Spleen (tissue), 11 donors: Measurements from ENCODE around the gene TRIOBP. TPM values are rescaled to one million over a fixed set of nuclear protein-coding genes. Genes with fewer than 3 reads are reported as not detected.
A peak's percentile ranks its signal among the peaks of the same experiment; 100 is the strongest.

ENCODE experiments used
- DNase-seq: peaks from one replicate; pipeline ENCODE4 v3.0.0-alpha.2; 2020
- H3K27ac ChIP-seq, 8 donors: fragments of 200-600 bp; sonication (generic) in 7 of 8; 1 replicate in 4 of 8; 2 replicates in 4 of 8; pipeline versions ENCODE4 v1.5.0 to v1.8.0; 2016 to 2021; ENCODE audit warnings: inconsistent platforms in 4 of 8, mild to moderate bottlenecking in 4 of 8, moderate library complexity in 1 of 8
- H3K27me3 ChIP-seq, 7 donors: fragments of 200-600 bp; sonication (generic) in 6 of 7; replicated peaks in 1 of 7; 1 replicate in 4 of 7; 2 replicates in 3 of 7; pipeline versions ENCODE4 v1.5.0 to v1.8.0; 2016 to 2021; ENCODE audit warnings: inconsistent platforms in 3 of 7, mild to moderate bottlenecking in 1 of 7
- H3K36me3 ChIP-seq, 6 donors: fragments of 200-600 bp; sonication (generic) in 5 of 6; 1 replicate in 4 of 6; 2 replicates in 2 of 6; pipeline versions ENCODE4 v1.5.0 to v1.8.0; 2016 to 2021; ENCODE audit warnings: inconsistent platforms in 2 of 6
- H3K4me1 ChIP-seq, 6 donors: fragments of 200-600 bp; sonication (generic) in 5 of 6; 1 replicate in 3 of 6; 2 replicates in 3 of 6; pipeline versions ENCODE4 v1.5.0 to v1.8.0; 2016 to 2021; ENCODE audit warnings: inconsistent platforms in 3 of 6
- H3K4me3 ChIP-seq, 8 donors: fragments of 200-600 bp; sonication (generic) in 7 of 8; 1 replicate in 4 of 8; 2 replicates in 4 of 8; pipeline versions ENCODE4 v1.5.0 to v1.8.0; 2016 to 2021; ENCODE audit warnings: inconsistent platforms in 4 of 8, mild to moderate bottlenecking in 4 of 8, moderate library complexity in 2 of 8
- H3K9me3 ChIP-seq, 8 donors: fragments of 200-600 bp; sonication (generic) in 7 of 8; 1 replicate in 4 of 8; 2 replicates in 4 of 8; pipeline versions ENCODE4 v1.5.0 to v1.8.0; 2016 to 2021; ENCODE audit warnings: inconsistent platforms in 4 of 8
- CTCF ChIP-seq, 11 experiments: fragments of 200-600 bp in 7 of 11; fragments of 450-650 bp in 4 of 11; sonication (generic) in 4 of 11; IDR thresholded peaks in 8 of 11; conservative IDR thresholded peaks in 3 of 11; 1 replicate in 7 of 11; 2 replicates in 4 of 11; pipeline versions ENCODE4 v1.4.0 to v1.8.0; 2016 to 2021; ENCODE audit warnings: antibody characterized with exemption in 11 of 11, inconsistent platforms in 4 of 11, mild to moderate bottlenecking in 1 of 11
- POLR2A ChIP-seq, 3 donors: fragments of 450-650 bp; IDR thresholded peaks; one replicate each; pipeline ENCODE4 v1.5.1; 2017; ENCODE audit warnings: antibody characterized with exemption in 3 of 3, mild to moderate bottlenecking in 1 of 3
- POLR2AphosphoS5 ChIP-seq, 3 donors: sonication (generic); formaldehyde crosslinking; IDR thresholded peaks; one replicate each; pipeline ENCODE4 v1.5.1; 2017; ENCODE audit warnings: antibody characterized with exemption in 3 of 3
- WGBS, 5 donors: extraction: QIAGEN DNeasy Blood & Tissue Kit in 3 of 5; methylation state at CpG; one replicate each; pipeline versions ENCODE4 v1.1.5 to v1.1.7; 2013 to 2018; 5-methylcytosine and 5-hydroxymethylcytosine counted together
- intact Hi-C: fragments of 100-400 bp; cut with DNase I; formaldehyde crosslinking; loops from one replicate; pipeline ENCODE4 v1.15.0; 2023; ENCODE audit warnings: low total_unique reads
- polyA plus RNA-seq, 3 donors: library from polyadenylated mRNA; stranded (reverse); fragments of 200-250 nt; gene quantifications; one replicate each; pipeline ENCODE4 v1.2.1, GENCODE V29; 2013
- total RNA-seq, 7 donors: library from RNA; depleted of rRNA in 3 of 7; stranded (reverse); fragments of >200 nt in 3 of 7; fragmentation: NEBNext Ultra II Directional in 4 of 7; extraction: Animal tissue kit (Norgen Biotek cat#: 25700) in 4 of 7; gene quantifications; one replicate each; pipeline versions ENCODE4 v1.1.0 to v1.2.1, GENCODE V29; 2016 to 2021
- donor health status: healthy with polysubstance abuse.
- donor health status: DM: no; HTN: no; CAD: no; lungs with moderate emphysema.
- donor health status: DM: no; HTN: no; CAD: no.
- donor health status: Bipolar disorder and iron deficiency.
- donor health status: healthy.
- donor health status: DM: no; HTN: no; CAD: no.
- donor health status: DM: yes; HTN: yes; CAD: no.

TRIOBP gene
- total and polyA plus RNA-seq, 10 donors = 24.6 to 151 (median 103) TPM

GRCh38 chr22:37697538-37697835, 639 bp downstream of the TRIOBP start:
- no peak overlapping the region for H3K4me3 ChIP-seq
- H3K9me3 ChIP-seq = no peaks in the 10 kb centered on the region
- peaks cover 0 to 32% (median 18%) of the 10 kb centered on the region in 6 donors for H3K4me1 ChIP-seq
- DNase-seq = no peak
- peaks cover 0 to 32% (median 16%) of the 10 kb centered on the region in 6 donors for H3K36me3 ChIP-seq
- 40 to 79% (median 72%) methylated on average over 1 to 3 of the region's 3 CpGs for WGBS, 5 donors
- no peak for TF ChIP-seq CTCF (IDR thresholded peaks at IDR 0.05 in 8 of 11, conservative IDR thresholded peaks at IDR 0.05 in 3 of 11)
- intact Hi-C loops = no loop called here
- H3K27me3 ChIP-seq = no peaks in the 10 kb centered on the region
- H3K27ac ChIP-seq = no peak overlapping the region

- Histone ChIP-seq H3K27me3 (no peaks in the 10 kb centered on the region), H3K9me3 (no peaks in the 10 kb centered on the region), H3K27ac (peak overlapping the region in 3 of 8 donors; percentile 15 to 47 (median 41)), H3K4me3 (no peak overlapping the region), H3K4me1 (peaks cover 0 to 25% (median 15%) of the 10 kb centered on the region in 6 donors), H3K36me3 (peaks cover 0 to 8% (median 0%) of the 10 kb centered on the region in 6 donors)
- intact Hi-C loops = no loop called here
- no peak for DNase-seq
- 25 to 68% (median 43%) methylated on average over 8 of the region's 8 CpGs for WGBS, 5 donors
- TF ChIP-seq POLR2AphosphoS5 (IDR thresholded peaks at IDR 0.05) = no peak
These were observed 4.4 kb downstream of the TRIOBP start for GRCh38 chr22:37701141-37701786.

GRCh38 chr22:37703906-37704305, 7.1 kb downstream of the TRIOBP start:
- no peak overlapping the region for H3K27ac ChIP-seq
- WGBS, 5 donors = 83 to 89% (median 84%) methylated on average over 7 of the region's 7 CpGs
- H3K36me3 ChIP-seq = peaks cover 0 to 8% (median 0%) of the 10 kb centered on the region in 6 donors
- intact Hi-C loops = no loop called here
- H3K4me1 ChIP-seq = peaks cover 0 to 23% (median 13%) of the 10 kb centered on the region in 6 donors
- DNase-seq = no peak
- no peaks in the 10 kb centered on the region for H3K27me3 ChIP-seq
- TF ChIP-seq POLR2A (IDR thresholded peaks at IDR 0.05) (no peak), POLR2AphosphoS5 (IDR thresholded peaks at IDR 0.05) (no peak), CTCF (IDR thresholded peaks at IDR 0.05 in 8 of 11, conservative IDR thresholded peaks at IDR 0.05 in 3 of 11) (no peak)
- no peak overlapping the region for H3K4me3 ChIP-seq
- no peaks in the 10 kb centered on the region for H3K9me3 ChIP-seq

- Histone ChIP-seq H3K27me3 (no peaks in the 10 kb centered on the region), H3K36me3 (peaks cover 0 to 8% (median 0%) of the 10 kb centered on the region in 6 donors), H3K27ac (no peak overlapping the region), H3K4me3 (no peak overlapping the region), H3K9me3 (no peaks in the 10 kb centered on the region), H3K4me1 (peaks cover 0 to 31% (median 16%) of the 10 kb centered on the region in 6 donors)
- 38 to 69% (median 50%) methylated on average over 3 of the region's 3 CpGs for WGBS, 5 donors
- TF ChIP-seq POLR2A (IDR thresholded peaks at IDR 0.05) = no peak
- no peak for TF ChIP-seq POLR2AphosphoS5 (IDR thresholded peaks at IDR 0.05)
- TF ChIP-seq CTCF (IDR thresholded peaks at IDR 0.05 in 8 of 11, conservative IDR thresholded peaks at IDR 0.05 in 3 of 11) = no peak
- intact Hi-C loops = no loop called here
- DNase-seq = no peak
These were observed 7.8 kb downstream of the TRIOBP start for GRCh38 chr22:37704645-37705044.
